GM21825 (cell line): ENCODE measurements around the gene PDZD11.
"Not testable (repeated sequence)": the region's sequence is repeated elsewhere in the genome, so short reads cannot be mapped to it uniquely, and the experiment has no call there.

Experiments
- ATAC-seq: cut with Tn5 transposase; IDR thresholded peaks from one replicate; pipeline ENCODE4 v1.9.1; 2021; ENCODE audit warnings: mild to moderate bottlenecking, moderate library complexity; ENCODE audit not compliant: unreplicated experiment

Gene PDZD11

GRCh38 chrX:70289793-70290770, at the start of gene PDZD11, which contains the start of gene KIF4A:
TSS of gene PDZD11 (minus strand) at chrX:70289927. CDS start at chrX:70289341, 586 bp downstream.
TSS of gene KIF4A (plus strand) at chrX:70290104. CDS start at chrX:70290459, 355 bp downstream.
- peak; percentile 98 for ATAC-seq

- ATAC-seq, result no peak
Observed at GRCh38 chrX:70338290-70338689, 48.6 kb upstream of the PDZD11 start.

GRCh38 chrX:70336767-70337166, 47.0 kb upstream of the PDZD11 start:
- ATAC-seq, result peak; percentile 99

DNA sequence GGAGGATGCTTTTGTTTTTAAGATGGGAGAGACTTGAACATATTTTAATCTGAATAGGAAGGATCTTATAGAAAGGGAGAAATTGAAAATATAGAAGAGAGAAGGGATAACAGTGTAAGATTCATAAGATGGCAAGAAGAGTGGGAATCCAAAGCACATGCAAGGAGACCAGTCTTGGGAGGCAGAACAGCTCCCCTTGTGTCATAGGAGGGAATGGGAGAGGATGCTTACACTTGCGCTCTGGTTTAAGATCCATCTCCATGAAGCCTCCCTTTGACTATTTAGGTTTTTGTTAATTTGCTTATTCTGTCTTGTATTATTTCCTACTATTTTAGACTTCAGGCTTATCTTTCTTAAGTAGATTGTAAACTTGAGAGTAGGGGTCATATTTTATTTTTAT, 42.9 kb upstream of the PDZD11 start:
- ATAC-seq, result no peak

- ATAC-seq, result no peak
Observed at GRCh38 chrX:70331161-70331560, 41.4 kb upstream of the PDZD11 start.

DNA sequence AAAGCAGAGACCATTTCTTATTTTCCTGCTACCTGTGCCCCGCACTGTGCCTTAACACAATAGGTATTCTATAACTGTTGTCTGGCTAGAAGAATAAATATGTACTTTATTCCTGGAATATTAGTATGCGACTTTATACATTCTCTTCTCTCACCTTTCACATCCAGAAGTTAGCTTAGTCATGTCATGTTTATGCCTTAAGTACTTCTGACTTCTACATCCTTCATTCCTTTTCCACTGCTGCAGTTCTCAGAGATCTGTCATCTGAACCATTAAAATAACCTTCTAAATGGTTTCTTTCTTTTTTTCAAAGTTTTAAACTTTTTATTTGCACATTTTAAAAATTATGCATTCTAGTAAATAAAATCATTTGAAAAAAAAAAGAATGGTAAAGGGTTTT, 34.6 kb upstream of the PDZD11 start:
- ATAC-seq, result no peak

DNA sequence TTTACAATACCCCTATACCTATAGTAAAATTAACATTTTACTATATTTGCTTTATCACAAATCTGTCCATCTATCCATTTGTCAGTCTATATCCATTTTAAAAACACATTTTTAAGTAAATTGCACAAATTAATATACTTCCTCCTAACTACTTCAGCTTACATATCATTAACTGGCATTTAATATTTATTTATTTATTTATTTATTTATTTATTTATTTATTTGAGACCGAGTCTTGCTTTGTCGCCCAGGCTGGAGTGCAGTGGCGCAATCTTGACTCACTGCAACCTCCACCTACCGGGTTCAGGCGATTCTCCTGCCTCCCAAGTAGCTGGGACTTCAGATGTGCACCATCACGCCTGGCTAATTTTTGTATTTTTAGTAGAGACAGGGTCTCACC, 33.9 kb upstream of the PDZD11 start:
- ATAC-seq, result not testable (repeated sequence)

GRCh38 chrX:70322784-70323183, 33.1 kb upstream of the PDZD11 start:
- no peak for ATAC-seq

DNA sequence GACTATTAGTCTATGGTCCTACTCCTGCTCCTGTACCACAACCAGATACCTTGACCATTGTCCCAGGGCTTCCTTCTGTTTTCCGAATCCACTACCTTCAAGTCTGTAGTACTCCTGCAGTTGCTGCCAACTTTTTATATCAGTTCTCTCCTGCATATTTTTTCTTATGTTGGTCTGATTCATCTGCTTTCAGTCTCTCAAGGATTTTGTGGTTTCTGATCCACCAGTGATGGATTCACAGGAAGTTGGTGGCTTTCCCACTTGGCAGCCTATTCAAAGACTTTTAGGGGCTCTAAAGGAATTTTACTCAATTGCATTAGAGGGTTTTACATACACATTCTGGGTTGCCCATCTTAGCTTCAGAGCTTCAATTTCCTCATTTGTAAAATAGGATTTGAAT, 23.8 kb upstream of the PDZD11 start:
- ATAC-seq, result no peak

GRCh38 chrX:70301716-70302115, 12.0 kb upstream of the PDZD11 start:
- no peak for ATAC-seq

DNA sequence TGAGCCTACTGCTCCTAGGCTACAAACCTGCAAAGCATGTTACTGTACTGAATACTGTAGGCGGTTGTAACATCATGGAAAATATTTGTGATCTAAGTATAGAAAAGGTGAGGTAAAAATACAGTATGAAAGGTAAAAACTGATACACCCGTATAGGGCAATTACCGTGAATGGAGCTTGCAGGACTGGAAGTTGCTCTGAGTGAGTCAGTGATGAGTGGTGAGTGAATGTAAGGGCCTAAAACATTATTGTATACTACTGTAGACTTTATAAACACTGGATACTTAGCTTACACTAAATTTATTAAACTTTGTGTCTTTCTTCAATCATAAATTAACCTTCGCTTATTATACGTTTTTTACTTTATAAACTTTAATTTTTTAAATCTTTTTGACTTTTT, 3.9 kb upstream of the PDZD11 start:
- ATAC-seq, result no peak

DNA sequence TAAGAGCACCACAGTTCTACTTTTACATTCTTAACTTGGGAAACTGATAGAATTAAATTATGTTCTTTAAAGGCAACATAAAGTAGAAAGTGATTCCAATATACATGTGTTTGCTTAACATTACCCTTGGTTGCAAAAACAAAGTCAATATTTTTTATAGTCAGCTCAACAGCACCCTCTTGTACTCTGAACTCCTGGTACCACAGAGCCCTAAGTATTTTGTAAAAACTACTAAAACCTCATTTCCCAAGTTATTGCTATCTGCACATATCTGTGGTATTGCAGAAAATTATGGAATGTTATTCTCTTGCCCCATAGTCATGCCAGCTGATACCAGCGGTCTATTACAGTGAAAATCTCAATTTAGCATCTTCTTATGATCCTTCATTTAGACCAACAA, 3.1 kb upstream of the PDZD11 start:
- no peak for ATAC-seq

- ATAC-seq, result no peak
Observed at GRCh38 chrX:70289168-70289792, 447 bp downstream of the PDZD11 start.

DNA sequence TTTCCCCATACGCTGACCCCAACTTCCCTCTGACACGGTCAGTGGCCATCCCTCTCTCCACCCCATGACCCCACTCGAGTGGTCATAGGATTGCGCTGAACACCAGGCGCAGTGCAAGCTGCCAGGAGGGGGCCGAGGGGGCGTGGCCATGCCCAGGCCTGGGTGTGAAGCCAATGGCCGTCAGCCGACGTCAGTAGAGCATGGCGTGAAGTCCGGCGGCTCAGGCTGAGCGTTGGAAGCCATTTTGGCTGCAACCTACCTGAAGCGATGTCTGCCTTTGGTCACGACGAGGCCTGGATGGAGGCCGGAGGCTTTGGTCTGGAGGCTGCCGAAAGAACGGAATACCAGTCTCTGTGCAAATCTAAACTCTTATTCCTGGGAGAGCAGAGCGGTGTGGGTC, 7.8 kb downstream of the PDZD11 start, which contains the start of gene RAB41:
Gene RAB41 (plus strand): TSS at position 222 of the 400 bp plus-strand sequence. CDS start 46 bp downstream, at position 268.
- no peak for ATAC-seq

DNA sequence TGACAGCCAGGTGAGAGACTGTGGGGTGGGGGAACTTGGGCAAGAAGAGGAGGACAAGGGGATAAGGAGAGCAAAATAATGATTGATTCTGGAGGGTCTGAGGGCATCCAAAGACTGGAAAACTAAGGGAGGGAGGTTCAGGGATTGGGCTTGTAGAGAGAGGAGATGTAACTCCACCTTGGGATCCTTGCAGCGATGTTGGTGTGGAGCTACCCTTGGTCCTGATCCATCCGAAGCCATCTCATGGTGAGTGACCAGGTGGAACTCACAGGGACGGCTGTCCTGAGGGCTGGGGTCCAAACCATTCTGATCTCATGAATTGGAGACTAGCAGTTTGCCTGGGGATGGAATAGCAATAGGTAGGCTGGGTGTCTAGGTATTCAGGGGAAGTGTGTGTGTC, 9.2 kb downstream of the PDZD11 start:
- ATAC-seq, result no peak

- ATAC-seq, result no peak
Observed at GRCh38 chrX:70279081-70279480, 10.6 kb downstream of the PDZD11 start.

- ATAC-seq, result not testable (repeated sequence)
Observed at GRCh38 chrX:70274029-70274428, 15.7 kb downstream of the PDZD11 start.

- ATAC-seq, result no peak
Observed at GRCh38 chrX:70268034-70268433, 21.7 kb downstream of the PDZD11 start, which contains the start of gene ARR3. TSS of gene ARR3 (plus strand) at chrX:70268334. CDS start at chrX:70269386, 1,052 bp downstream.

DNA sequence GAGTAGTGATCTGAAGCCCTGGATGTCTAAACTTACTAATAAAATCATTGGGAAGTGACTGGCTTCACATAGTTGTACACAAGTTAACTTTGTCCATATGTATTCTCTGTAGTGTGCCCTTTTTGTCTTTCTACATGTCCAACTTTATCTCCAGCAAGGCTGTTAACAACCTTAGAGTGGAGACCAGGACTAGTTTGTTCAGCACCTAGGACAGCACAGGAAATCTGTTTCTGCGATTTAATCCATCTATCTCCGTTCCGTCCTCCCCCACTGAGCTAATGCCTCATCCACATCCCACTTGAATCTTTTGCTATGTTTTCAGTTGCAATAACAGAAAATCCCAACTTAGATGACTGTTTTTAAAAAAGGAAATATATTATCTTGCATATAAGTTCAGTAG, 24.9 kb downstream of the PDZD11 start:
- ATAC-seq, result no peak

DNA sequence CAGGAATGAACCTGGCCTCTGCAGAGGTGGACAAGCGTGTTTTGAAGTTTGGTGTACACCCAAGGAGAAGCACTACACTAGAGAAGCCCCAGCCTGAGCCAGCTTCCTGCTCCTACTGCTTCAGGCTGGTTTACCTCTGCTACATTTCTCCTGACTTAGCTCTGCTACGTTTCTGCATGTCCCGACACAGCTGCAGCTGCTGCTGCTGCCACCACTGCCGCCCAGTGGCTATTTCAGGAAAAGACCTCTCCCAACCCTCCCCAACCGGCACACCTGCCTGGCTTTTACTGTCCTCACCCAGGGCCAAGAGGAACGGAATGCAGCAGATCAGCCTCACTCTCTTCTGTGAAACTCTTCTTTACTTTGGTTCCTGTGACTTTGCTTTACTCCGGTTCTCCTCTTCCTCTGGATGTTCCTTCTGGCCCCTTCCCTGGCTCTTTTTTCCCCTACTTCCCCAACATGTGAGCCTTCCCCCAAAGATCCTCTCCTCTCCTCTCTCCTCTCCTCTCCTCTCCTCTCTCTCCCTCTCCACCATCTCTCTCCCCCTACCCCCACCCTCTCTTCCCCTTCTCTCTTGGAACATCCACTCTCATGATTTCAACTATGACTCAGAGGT, 26.7 kb downstream of the PDZD11 start:
- ATAC-seq, result peak; percentile 54

DNA sequence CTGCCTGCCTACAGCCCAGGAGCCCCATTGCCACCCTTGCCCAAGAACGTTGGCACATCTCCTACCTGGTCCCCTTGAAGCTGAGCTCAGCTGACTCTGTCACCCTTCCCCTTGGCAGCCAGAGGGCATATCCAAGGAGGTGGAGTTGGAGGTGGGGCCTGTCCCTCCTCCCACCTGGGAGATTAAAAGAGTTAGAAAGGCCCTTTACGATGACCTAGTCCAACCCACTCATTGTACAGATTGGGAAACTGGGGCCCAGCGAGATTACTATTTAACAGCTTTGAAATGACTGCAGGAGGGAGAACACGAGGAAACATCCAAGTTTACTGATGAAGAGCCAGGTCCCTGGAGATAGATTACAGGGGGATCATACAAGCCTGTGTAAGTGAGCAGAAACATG, 29.6 kb downstream of the PDZD11 start, which contains the start of gene P2RY4:
Gene P2RY4 (minus strand): TSS at position 101 of the 400 bp plus-strand sequence. CDS start 580 bp downstream, outside the sequence.
- no peak for ATAC-seq
